Thoracic aorta (tissue), 2 donors: ENCODE data around the gene KHNYN. TPM values are rescaled to one million over a fixed set of nuclear protein-coding genes. Genes with fewer than 3 reads are reported as not detected.

ENCODE experiments used
- ATAC-seq: fragments of 150-250 bp; one replicate; pipeline ENCODE4 v1.8.0; 2017; ENCODE audit warnings: low read depth; ENCODE audit not compliant: insufficient number of reproducible peaks, low FRiP score
- DNase-seq: peaks from one replicate; pipeline ENCODE4 v3.0.0-alpha.2; 2020; ENCODE audit warnings: low spot score
- H3K27ac ChIP-seq, 2 donors: fragments of 200-600 bp; sonication (generic); 1 replicate in 1 of 2; 2 replicates in 1 of 2; pipeline ENCODE4 v1.5.1; 2016; ENCODE audit warnings: mild to moderate bottlenecking in 2 of 2, moderate library complexity in 2 of 2
- H3K27me3 ChIP-seq: fragments of 200-600 bp; sonication (generic); replicated peaks from 2 replicates; pipeline ENCODE4 v1.6.0; 2016; ENCODE audit warnings: mild to moderate bottlenecking; ENCODE audit not compliant: insufficient read depth
- H3K36me3 ChIP-seq: fragments of 200-600 bp; sonication (generic); one replicate; pipeline ENCODE4 v1.5.1; 2016
- H3K4me1 ChIP-seq, 2 donors: fragments of 200-600 bp; sonication (generic); 1 replicate in 1 of 2; 2 replicates in 1 of 2; pipeline versions ENCODE4 v1.5.1 to v1.6.0; 2016; ENCODE audit warnings: low read depth in 2 of 2, mild to moderate bottlenecking in 1 of 2; ENCODE audit not compliant: control insufficient read depth in 1 of 2
- H3K4me3 ChIP-seq: fragments of 200-600 bp; sonication (generic); 2 replicates; pipeline ENCODE4 v1.5.1; 2016; ENCODE audit warnings: mild to moderate bottlenecking
- H3K9me3 ChIP-seq: fragments of 200-600 bp; sonication (generic); 2 replicates; pipeline ENCODE4 v1.5.1; 2016
- total RNA-seq, 2 donors: library from RNA; depleted of rRNA; stranded (reverse); fragments of >200 nt; gene quantifications; one replicate each; pipeline versions ENCODE4 v1.1.0 to v1.2.3, GENCODE V29; 2016
- TF ChIP-seq, protein P1 (sequence below): fragments of 200-600 bp; sonication (generic); IDR thresholded peaks from one replicate; pipeline ENCODE4 v1.5.1; 2019; ENCODE audit warnings: antibody characterized with exemption

Gene KHNYN
- total RNA-seq, 2 donors from 2014 or later = 62.8 to 71.6 TPM

DNA sequence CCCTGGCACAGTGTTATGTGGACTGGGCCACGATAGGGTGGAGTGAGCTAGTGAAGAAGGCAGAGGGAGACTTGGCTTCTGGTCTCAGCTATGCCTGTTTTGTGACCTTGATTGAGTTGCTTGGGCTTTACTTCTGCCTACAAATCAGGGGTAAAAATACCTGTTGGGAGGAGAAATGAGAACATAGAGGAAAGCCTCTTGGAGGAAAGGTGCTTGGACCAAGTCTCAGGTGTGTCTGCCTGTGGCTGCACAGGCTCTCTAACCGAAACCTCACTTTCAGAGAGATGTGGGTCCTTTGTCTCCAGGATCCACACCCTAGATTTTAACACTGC lies 7.9 kb downstream of the KHNYN start:
- no peaks in the 10 kb centered on the region for H3K27me3 ChIP-seq
- ATAC-seq (no peak), DNase-seq (no peak)
- H3K4me1 ChIP-seq = peaks cover 0 to 33% of the 10 kb centered on the region in 2 donors
- no peak overlapping the region for H3K27ac ChIP-seq
- TF ChIP-seq, protein P1, sequence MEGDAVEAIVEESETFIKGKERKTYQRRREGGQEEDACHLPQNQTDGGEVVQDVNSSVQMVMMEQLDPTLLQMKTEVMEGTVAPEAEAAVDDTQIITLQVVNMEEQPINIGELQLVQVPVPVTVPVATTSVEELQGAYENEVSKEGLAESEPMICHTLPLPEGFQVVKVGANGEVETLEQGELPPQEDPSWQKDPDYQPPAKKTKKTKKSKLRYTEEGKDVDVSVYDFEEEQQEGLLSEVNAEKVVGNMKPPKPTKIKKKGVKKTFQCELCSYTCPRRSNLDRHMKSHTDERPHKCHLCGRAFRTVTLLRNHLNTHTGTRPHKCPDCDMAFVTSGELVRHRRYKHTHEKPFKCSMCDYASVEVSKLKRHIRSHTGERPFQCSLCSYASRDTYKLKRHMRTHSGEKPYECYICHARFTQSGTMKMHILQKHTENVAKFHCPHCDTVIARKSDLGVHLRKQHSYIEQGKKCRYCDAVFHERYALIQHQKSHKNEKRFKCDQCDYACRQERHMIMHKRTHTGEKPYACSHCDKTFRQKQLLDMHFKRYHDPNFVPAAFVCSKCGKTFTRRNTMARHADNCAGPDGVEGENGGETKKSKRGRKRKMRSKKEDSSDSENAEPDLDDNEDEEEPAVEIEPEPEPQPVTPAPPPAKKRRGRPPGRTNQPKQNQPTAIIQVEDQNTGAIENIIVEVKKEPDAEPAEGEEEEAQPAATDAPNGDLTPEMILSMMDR = no peak
- peaks cover 56% of the 10 kb centered on the region for H3K36me3 ChIP-seq
- no peaks in the 10 kb centered on the region for H3K9me3 ChIP-seq
- H3K4me3 ChIP-seq = no peak overlapping the region

DNA sequence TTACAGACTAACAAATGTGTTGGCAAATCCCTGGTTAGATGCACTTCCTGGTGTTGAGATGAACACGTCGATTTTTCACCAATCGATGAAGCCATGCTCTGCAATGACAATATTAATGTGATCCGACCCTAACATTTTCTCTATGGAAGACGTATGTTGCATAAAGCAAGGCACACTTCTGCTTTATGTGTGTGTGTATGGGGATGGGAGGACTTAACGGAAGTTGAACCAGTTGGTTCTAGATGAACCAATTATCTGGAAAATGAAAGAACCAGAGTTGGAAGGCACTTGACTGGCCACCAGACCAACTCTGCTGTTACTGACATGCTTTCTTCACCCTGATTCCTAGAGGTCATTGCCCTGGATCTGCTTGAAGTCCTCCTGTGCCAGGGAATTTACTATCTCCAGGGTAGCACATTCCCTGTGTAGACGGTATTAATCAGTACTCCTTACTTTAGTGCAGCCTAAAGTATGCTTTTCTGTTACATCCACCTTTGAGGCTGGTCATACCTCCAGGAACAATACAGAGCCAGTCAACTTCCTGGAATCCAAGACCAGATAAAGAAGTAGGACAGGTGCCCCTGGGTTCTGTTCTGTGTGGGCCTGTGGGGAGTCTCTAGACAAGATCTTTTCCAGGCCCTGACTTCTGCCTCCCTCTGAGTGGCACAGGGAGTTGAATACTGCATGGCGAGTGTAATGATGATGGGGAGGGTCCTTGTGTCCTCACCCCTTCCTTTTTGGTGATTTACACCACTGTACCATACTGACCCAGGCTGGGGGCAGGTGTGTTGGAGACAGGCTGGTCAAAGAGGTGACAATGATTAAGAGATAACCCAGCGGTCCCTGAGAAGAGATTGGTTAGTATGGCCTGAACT lies 8.7 kb downstream of the KHNYN start:
- Histone ChIP-seq H3K9me3 (no peaks in the 10 kb centered on the region), H3K27me3 (no peaks in the 10 kb centered on the region), H3K4me3 (no peak overlapping the region), H3K27ac (no peak overlapping the region), H3K4me1 (peaks cover 4 to 33% of the 10 kb centered on the region in 2 donors), H3K36me3 (peaks cover 50% of the 10 kb centered on the region)
- TF ChIP-seq, protein P1 = no peak
- ATAC-seq (no peak), DNase-seq (no peak)

DNA sequence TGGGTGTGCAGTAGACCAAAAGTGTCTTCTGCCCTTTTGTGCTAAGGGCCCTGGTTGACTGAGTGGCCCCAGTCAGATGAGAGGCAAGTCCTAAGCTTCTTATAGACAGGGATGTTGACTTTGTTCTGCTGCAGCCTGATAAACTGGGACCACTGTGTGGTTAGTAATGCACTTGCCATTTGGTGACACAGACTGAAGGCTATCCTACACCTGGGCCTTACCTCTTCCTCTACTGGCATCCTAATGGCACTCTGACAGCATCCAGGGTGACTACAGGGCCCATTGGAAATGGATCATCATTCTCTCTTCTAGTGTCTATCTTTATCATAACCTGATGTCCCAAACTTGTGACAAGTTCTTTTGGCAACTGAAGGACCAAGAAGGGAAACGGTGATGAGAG lies 9.5 kb downstream of the KHNYN start:
- Histone ChIP-seq H3K36me3 (peaks cover 43% of the 10 kb centered on the region), H3K27ac (no peak overlapping the region), H3K4me1 (peaks cover 5 to 33% of the 10 kb centered on the region in 2 donors), H3K4me3 (no peak overlapping the region), H3K27me3 (no peaks in the 10 kb centered on the region), H3K9me3 (no peaks in the 10 kb centered on the region)
- TF ChIP-seq, protein P1 = no peak
- DNase-seq (no peak), ATAC-seq (no peak)

DNA sequence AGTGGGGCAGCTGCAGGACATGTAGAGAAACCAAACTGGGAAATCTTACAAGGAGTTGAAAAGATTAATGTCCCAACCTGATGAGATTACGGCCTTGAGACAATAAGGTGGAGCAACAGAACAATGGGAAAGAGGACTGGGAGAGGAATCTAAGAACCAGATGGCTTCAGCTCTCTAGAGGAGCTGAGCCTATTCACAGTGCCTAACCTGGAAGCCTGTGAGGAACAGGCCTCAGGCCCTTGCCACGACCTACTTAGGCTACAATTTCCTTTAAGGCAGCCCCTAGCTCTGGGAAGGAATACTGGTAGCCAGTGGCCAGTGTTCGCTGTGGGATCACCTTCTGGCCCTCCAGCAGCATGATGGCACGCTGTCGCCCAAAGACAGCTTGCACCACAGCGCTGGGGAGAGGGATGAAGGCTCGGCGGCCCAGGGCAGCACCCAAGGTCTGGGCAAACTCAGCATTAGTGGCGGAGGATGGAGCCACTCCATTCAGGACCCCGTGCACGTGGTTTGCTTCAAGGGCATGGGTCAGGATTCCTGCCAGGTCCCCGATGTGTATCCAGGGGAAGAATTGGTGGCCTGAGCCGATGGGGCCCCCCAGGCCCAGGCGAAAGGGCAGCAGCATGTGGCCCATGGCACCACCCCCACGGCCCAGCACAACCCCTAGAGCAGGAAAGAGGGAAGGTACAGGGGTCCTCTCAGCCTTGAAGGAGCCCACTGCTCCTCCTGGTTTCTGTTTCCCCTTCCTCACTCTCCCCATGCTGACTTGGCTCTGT lies 10.3 kb downstream of the KHNYN start:
- TF ChIP-seq, protein P1 = no peak
- no peak overlapping the region for H3K27ac ChIP-seq
- peaks cover 43% of the 10 kb centered on the region for H3K36me3 ChIP-seq
- H3K27me3 ChIP-seq = no peaks in the 10 kb centered on the region
- no peak for DNase-seq
- no peak for ATAC-seq
- H3K4me3 ChIP-seq = no peak overlapping the region
- no peaks in the 10 kb centered on the region for H3K9me3 ChIP-seq
- peaks cover 5 to 33% of the 10 kb centered on the region in 2 donors for H3K4me1 ChIP-seq
